ENCODE data around the gene ZNF407.

The ZNF407 gene

DNA sequence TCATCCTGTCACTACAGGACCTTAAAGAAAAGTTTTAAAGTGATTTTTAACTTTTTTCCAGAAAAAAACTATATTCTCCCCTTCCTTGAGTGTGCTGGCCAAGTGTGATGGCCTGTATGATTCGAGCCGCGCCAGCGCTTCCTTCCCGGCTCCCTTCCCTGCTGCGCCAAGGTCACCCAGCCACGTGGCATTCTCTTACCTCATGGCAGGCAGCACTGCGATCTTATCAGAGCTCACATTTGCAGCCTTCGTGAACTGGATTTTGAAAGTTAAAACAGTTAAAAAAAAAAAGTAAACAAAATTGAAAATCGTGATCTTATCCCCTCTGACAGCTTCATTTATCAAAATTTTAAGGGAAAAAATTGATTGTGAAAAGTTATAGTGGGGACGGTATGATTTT is 331.4 kb downstream of the ZNF407 start:
- no peak for DNase-seq (ENCODE audit: low spot score)

DNA sequence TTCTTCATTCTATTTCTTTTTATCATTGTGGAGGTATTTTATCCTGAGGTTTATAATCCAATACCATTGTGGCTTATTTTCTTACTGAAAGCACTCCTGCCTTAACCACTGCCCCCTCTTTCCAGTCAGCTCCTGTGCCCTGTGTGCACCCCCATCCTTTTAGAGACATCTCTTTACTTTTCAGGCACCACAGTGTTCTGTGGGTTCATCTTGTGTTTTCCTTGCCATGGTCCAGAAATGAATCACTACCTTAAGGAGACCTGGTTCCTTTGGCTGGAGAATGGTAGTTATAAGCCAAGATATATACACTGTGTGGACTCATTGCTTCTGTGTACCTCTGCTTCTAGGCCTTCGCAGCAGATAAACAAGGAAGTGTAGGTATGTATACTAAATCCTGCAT is 332.9 kb downstream of the ZNF407 start:
- no peak for DNase-seq (ENCODE audit: low spot score)

DNA sequence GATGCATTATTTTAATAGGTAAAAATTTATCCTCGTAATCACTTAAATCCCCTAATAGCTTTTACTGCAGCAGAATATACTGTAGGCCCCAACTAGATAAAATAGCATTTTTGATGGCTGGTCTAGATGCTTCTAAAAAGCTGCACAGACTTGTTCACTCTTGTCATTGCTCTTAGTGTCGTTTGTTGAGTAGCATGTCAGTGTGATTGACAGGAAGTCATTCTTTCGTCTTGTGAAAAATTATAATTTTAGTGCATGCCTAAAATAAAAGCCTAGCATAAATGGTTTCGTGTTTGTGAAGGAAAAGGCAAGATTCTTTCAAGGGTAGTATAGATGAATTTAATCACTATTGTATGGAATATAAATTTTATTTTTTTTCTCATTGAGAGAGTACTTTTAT is 336.3 kb downstream of the ZNF407 start:
- no peak for DNase-seq (ENCODE audit: low spot score)

DNA sequence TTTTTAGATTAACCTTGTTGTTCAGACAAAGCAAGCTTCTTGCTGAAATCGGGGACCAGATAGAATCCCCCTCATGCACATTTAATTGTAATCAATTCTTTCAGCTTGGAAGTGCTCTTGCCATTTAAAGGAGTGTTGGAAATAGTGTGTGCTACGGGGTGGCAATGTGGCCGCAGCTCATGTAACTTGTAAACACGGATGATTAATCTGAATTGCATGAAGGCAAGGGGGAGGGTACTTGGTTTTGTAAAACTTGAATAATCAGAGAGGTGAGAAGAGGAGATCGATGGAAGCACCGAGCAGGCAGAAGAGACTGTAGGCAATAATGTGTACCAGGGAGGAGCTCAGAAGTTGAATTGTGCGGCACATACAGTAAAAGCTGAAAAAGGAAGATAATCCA is 337.8 kb downstream of the ZNF407 start:
- no peak for DNase-seq (ENCODE audit: low spot score)

DNA sequence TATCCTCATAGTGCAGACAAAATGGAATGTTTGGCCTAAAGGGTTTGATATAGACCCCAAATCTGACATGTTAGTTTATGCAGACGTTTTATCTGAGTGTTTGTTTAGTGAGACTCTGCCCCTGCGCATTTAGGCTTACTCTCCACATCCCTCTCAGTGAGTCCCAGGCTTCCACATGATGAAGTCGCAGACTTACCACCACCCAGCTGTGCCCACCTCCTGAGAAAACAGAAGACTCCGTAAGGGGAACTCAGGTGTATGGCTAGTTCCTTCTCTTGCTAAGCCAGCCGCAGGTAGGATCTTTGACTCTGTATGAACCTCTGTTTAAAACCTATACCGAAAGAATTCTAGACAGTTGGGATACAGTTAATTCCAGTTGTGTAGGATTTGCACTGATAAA is 338.7 kb downstream of the ZNF407 start:
- DNase-seq (ENCODE audit: low spot score) = no peak

DNA sequence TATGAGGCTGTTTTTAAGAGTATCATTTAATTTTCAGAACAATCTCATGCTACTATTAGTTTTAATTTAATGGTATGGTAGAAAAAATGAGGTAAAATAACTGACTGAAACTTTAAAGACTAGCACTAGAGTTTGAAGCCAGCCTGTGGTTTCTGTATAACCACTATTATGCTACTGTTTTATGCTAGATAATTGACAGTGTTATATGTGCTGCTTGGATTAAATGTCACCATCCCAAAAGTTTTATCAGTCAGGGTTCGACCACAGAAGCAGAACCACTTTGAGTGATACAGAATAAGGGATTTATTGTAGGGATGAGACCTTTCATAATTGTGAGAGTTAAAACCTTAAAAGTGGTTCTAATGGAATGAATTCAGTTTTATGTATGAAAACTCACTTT is 339.6 kb downstream of the ZNF407 start:
- no peak for DNase-seq (ENCODE audit: low spot score)

DNA sequence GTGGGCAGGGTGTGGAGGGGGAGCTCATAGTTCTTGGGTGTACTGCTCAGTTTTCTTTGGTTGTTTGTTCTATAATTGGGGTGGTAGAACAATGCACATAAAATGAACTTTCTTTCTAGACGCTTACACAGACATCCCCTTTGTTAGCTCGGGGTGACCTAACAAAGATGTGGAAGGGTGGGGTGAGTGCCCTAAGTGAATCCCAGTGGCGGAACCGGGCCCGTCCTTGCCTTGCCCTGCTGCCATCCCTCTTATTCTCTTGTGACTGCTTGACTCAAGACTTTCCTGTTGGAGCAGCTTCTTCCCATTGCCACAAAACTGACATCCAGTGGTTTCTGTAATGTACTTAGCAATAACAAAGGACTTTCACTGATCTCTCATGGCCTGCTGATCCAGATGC is 343.2 kb downstream of the ZNF407 start:
- no peak for DNase-seq (ENCODE audit: low spot score)

DNA sequence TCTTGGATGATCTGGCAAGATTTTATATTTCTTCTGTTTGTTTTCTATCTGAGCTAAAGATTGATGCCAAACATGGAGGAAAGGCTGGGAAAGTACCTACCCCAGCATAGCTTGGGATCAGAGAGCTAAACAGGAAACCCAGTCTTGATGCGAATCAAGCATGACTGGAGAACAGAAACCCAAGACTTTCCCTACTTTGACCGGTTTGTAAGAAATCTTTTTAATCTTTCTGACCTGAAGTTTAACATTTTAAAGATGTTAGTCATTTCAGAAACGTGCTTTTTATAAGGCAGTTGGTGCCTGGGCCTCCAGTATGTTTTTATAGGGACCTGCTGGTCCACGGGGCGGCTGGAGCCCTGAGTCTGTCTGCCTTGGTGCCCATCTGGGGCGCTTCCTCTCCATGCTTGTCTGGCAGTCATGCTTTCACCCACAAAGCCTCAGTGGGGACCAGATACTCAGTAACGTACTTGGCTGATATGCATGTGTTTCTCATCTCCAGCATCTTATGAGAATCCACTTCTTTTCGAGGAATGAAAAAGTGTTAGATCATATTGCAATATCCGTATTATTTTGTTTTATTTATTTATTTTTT is 344.7 kb downstream of the ZNF407 start:
- DNase-seq (ENCODE audit: low spot score) = no peak

DNA sequence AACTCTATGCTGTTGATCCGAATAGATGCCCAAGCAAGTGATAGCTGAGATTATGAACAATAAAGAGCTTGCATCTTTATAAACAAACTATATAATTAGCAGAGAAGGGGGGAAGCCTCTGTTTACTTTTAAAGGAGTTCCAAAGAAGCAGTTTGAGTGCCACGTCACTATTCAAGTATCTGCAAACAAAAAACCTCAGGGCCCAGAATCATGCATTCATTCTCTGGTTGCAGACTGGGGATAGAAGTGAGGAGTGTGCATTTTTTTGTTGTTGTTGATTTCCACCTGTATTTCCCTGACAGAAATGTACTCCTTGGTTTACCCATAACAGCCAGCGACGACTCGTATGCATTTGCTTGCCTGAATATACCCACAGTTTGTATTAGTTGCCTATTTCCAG is 347.0 kb downstream of the ZNF407 start:
- DNase-seq (ENCODE audit: low spot score) = no peak

DNA sequence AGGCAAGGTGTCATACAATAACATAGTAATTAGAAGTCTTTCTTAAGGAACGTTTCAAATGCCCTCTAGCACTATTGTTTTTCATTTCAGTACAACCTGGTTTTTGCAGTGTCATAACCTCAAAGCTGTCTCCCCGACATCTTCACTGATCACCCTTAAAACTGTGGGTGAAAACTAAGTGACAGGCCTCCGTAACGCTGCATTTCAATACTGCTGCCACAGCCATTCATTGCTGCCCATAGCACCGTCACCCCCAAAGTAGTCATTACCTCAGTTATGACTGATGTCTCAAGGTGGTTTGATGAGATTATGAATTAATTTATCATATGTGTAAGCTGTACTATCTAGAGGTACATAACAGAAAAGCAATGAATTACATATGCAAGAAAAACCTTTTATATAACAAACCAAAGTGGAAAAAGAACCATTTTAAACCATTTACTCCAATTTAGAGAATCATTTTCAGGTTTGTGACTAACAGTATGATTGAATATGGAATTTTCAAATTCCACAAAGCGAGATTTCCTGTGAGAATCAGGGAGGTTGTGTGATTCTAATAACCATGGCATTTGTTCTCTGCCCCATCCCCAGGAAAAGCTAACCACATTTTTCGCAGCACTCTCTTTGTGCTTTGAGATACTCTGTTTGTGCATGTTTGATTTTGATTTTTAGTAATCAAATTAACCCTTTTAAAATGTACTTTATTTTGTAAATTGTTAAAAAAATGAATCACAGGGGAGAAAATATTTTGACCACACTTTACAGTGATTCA is 348.3 kb downstream of the ZNF407 start:
- DNase-seq (ENCODE audit: low spot score) = no peak

DNA sequence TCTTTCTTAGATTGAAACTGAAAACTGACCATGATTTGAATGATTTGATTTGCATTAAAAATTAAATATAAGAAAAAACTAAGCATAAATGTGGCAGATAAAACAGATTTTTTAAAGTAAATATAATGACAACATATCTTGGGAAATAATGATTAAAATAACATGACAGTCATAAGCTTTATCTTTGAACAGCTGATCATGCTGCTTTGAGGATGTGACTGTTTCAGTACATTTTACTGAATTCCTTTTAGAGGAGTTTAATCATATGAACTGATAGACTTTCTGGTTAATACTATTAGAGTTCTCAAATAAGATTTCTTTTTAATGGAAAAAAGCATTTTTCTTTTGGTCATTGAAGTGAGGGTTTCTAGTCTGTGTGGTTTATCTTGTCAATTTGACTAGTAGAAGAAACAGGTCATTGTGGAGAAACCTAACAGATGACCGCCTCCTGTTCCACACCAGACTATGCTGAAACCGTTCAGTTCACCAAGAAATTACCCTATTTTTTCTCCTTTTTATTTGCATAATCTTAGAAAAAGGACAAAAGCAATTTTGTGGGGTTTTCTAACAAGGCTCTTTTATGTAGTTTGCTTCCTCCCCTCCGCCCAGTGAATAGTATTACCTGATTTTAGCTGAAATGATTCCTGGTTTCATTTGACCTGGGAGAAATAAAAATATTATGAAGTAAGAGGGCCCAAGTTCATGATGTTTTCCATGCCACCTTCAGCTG is 349.1 kb downstream of the ZNF407 start:
- DNase-seq (ENCODE audit: low spot score) = no peak

DNA sequence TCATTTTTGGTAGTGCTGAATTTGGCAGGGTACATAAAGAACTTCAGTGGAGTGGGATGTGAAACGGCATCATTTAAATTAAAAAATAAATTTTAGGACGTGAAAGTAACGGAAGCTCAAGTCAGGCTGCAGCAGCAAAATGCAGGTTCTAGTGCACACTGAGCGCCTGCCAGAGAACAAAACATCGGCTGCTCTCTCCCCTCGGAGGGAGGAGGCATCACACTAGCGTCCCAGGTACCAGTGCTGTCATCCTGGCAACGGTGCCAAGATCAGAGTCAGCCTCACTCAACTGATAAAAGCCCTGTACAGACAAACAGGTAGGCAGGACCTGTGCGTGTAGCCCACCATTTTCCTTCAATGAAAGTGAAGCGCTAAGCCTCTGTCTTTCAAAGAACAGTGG is 349.7 kb downstream of the ZNF407 start:
- DNase-seq (ENCODE audit: low spot score) = no peak

DNA sequence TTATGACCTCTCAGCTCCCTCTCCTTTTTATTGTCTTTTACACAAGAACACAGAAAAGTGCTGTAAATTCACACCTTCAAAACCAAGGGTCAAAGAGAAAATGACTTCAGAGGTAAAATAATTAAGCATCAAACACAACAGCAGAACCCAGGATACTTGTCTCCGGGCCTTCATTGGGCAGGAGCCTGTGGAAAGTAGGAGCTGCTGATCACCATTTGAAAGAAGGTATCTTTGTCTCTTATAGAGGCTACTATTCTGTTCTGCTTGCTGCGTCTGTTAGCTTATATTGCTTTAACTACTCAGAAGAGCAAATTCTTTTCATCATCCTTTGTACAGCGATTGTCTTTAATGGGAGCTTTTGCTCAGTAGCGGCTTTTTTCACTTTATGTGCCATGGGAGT is 350.2 kb downstream of the ZNF407 start:
- DNase-seq (ENCODE audit: low spot score) = no peak

DNA sequence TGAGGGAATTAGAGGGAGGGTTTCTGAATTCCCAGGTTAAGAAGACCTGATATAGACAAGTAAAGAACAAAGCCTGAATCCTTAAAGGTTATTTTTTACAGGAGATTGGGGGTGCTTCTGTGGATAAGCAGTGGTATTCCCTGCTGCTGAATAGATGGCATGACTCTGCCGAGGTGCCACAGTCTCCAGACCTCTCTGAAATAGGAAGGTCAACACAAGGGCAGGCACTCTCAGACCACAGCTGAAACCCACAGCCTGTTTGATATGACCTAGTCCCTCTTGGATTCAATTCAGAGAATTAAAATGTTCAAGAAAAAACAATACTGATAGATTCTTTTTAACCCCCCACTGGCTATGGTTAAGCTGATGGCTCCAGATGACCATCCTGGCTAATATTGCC is 351.9 kb downstream of the ZNF407 start:
- DNase-seq (ENCODE audit: low spot score) = no peak

DNA sequence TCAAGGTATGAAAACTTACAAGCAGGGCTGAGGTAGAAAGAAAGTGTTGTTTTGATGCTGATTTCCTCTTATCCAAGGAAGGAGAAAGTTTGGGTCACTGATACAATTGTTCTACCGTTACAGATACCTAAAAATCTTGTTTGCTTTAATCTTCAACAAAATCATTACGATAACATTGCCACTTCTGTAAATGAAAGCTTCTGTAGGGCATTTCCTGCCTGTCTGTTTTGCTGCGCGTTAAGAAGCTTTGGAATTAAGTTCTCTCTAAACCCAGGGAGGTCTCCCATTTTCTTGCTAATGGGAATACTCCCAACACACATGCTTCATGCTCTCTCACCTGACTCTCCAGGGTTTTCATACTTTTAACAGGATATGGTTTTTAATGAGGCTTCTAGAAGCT is 352.8 kb downstream of the ZNF407 start:
- no peak for DNase-seq (ENCODE audit: low spot score)

DNA sequence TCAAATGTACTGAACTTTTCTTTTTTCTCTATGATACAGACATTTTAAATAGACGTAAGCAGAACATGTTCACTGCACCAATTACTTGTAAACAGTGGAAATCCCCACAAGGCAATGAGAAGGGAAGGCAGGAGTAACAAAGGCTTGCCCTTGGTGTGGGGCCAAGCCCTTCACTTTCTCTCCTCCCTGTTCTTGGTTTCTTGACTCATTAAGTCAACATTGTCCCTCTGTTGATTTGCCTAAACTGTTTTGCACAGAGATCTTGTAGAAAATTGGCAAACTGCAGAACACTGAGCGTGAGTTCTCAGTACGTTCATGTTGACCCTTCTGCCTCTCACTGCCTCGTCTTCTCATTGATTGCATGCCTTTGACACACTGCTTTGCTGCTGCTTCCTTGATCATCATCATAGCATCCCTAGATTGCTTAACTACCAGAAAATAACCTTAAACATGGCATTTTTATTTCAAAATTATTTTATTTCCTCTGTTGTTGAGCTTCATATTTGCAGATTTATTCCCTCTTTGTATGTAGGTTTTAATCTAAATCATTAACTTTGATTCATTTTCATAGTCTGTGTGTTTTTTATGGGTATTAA is 353.6 kb downstream of the ZNF407 start:
- no peak for DNase-seq (ENCODE audit: low spot score)

DNA sequence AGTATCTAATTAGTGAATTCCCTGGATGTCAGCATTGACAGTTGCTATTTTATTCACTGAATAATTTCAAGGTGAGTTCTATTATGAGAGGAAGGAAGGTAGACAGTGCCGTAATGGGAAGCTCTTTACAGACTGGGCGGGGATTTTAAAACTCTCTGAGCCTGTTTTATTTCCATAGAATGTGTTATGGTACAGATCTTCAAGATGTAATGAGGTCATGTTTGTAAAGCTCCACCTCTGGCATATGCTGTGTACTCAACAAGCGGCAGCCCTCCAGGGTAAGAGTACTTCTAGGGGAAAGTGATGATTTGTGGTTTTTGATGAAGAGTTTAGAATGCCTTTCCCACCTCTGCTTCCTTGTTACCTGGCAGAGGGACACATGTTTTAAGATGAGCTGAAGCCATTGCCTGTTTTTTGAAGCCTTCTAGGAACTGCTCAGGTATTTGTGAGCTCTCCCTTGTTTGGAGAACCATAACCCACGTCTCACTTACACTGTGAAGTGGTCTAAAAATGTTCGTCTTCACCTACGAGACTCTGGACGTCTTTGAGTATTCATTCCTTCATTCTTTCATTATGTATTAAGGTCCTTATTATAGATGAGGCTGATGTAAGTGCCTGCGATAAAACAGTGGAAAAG is 360.0 kb downstream of the ZNF407 start:
- DNase-seq (ENCODE audit: low spot score) = no peak

DNA sequence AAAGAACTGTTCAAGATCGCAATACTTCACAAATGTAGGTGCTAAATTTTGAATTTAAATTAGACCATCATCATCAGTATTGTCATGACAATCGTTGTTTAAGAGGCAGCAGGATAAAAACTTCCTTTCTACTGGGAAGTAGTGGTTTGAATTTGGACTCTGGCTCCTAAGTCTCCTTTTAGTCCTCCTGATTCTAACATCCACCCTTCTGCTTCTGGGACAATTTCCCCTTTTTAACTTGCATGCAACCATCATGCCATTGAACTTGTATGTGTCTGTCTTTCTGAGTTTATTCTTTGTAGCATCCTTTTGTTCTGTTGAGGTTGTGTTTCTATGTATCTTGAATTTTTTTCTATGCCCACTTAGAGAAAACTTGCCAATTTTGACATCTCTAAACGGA is 361.5 kb downstream of the ZNF407 start:
- DNase-seq (ENCODE audit: low spot score) = no peak

DNA sequence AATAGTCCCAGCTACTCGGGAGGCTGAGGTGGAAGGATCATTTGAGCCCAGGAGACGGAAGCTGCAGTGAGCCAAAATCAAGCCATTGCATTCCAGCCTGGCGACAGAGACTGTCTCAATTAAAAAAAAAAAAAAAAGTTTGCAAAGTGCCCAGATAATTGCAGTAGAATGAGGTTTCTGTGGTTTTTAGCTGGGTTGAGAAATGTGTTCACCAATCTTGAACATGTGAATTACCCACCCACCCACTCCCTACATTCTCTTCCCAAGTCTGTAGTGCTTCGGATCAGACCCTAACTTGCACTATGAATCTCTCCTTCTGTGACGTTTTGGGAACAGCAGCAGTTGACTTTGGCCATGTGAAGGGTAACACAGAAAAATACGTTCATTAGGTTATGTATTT is 363.9 kb downstream of the ZNF407 start:
- DNase-seq (ENCODE audit: low spot score) = no peak

DNA sequence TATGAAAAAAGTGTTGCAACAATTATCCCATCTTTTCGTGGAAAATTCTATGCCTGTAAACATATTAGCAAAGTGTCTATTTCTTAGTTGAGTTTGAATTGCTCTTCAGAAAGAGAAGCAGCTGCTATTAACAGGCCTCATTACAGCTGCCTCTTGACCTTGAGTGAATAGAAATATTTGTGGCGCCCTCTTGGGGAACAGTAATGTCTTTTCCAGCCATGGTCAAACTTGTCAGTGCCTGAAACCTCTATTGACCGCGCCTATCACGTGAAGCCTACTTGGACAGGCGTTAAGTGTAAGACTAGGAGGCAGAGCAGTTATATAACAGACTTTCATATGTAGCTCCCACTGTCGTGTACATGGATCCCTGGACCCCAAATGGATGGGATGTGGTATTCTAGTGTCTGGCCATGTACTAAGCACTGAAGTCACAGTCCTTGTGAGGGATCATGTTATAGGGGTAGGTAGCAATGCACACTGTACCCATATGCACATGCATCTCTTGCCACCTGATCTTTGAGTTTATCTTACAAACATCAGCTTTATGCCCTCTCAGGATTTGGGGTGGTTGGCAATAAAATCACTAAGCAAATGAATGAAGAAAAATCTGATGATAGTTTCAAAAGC is 366.3 kb downstream of the ZNF407 start:
- no peak for DNase-seq (ENCODE audit: low spot score)

DNA sequence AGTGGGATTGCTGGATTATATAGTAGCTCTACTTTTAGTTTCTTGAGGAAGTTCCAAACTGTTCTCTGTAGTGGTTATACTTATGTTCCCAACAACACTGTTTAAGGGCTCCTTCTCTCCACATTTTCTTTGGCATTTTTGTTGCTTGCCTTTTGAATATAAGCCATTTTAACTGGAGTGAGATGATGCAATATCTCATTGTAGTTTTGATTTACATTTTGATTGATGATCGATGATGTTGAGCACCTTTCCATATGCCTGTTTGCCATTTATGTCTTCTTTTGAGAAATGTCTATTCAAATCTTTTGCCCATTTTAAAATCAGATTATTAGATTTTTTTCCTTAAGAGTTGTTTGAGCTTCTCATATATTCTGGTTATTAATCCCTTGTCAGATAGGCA is 368.0 kb downstream of the ZNF407 start:
- DNase-seq (ENCODE audit: low spot score) = no peak

DNA sequence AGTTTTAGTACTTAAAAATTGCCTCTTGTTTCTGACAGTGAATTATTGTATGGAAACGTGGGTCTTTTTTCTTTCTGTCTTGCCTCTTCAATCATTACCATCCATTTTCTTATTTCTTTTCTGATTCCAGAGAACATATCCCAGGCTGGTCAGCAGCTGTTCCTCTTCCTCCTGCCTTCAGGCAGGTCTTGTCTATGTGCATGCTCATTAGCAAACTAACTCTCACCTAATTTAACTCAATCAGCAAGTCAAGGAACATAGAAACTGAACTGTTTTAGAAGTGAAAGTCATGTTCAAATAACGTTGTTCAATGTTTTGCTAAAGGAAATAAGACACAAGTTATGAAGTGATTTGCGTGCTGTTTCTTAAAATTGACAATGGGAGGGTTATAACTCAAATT is 369.8 kb downstream of the ZNF407 start:
- DNase-seq (ENCODE audit: low spot score) = no peak
